Activated gamma-delta T cell treated with anti-CD3 and anti-CD28 coated beads, Interleukin-2, amount 50 U/mL, for 16 hours (primary cell): Measurements from ENCODE around the gene NOLC1.
"Not testable (repeated sequence)": the region's sequence is repeated elsewhere in the genome, so short reads cannot be mapped to it uniquely, and the experiment has no call there.

Experiments used
- DNase-seq: peaks from one replicate; pipeline ENCODE4 v3.0.0-alpha.2; 2020; ENCODE audit warnings: low read depth

NOLC1 gene

DNA sequence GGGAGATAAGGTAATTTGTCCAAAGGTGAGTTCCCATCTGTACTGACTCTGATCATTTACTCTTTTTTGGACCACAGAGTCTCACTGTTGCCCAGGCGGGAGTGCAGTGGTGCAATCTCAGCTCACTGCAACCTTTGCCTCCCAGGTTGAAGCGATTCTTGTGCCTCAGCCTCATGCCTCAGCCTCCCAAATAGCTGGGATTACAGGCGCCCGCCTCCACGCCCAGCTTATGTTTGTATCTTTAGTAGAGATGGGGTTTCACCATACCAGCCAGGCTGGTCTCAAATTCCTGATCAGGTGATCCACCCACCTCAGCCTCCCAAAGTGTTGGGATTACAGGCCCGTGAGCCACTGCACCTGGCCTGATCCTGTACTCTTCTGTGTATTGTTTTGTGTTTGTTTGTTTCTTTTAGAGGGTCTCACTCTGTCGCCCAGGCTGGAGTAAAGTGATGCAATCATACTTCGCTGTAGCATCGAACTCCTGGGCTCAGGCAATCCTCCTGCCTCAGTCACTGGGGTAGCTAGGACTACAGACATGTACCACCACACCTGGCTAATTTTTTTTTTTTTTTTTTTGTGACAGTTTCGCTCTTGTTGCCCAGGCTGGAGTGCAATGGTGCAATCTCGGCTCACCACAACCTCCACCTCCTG is 2.4 kb downstream of the NOLC1 start:
- no peak for DNase-seq

DNA sequence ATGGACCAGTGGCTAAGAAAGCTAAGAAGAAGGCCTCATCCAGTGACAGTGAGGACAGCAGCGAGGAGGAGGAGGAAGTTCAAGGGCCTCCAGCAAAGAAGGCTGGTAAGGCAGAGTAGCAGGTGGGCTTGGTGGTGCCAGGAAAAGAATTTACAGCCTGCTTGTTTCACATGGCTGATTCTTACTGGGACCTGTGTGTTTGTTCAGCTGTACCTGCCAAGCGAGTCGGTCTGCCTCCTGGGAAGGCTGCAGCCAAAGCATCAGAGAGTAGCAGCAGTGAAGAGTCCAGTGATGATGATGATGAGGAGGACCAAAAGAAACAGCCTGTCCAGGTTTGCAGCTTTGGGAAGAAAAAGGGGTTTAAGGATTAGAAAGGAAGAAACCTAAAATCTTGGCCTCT is 5.0 kb downstream of the NOLC1 start:
- DNase-seq, result no peak

DNA sequence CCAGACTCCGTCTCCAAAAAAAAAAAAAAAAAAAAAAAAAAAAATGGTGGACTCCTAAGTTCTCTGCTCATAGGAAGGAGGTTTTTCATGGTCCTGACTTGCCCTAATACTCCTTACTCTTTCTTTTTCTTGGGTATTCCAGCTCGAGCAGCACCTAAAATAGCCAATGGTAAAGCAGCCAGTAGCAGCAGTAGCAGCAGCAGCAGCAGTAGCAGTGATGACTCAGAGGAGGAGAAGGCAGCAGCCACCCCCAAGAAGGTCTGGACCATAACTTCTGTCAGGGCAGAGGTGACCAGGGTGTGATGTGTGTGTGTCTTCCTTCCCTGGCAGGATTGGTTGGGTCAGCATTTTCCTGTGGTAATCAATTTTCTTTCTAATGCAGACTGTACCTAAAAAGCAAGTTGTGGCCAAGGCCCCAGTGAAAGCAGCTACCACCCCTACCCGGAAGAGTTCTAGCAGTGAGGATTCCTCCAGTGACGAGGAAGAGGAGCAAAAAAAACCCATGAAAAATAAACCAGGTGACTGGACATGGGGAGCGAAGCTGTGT is 6.9 kb downstream of the NOLC1 start:
- DNase-seq, result no peak

DNA sequence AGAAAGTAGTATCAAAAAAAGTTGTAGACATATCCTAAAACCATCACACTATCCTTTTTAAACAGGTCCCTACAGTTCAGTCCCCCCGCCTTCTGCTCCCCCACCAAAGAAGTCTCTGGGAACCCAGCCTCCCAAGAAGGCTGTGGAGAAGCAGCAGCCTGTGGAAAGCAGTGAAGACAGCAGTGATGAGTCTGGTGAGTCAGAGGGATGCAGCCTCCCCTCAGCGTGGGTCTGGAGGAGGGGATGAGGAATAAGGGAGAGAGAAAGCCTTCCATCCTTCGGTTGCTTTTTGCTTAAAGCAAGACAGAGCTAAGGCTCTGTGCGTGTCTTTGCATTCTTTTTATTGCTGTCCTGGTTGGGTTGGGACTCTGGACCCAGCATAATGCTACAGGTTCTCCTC is 7.6 kb downstream of the NOLC1 start:
- no peak for DNase-seq

DNA sequence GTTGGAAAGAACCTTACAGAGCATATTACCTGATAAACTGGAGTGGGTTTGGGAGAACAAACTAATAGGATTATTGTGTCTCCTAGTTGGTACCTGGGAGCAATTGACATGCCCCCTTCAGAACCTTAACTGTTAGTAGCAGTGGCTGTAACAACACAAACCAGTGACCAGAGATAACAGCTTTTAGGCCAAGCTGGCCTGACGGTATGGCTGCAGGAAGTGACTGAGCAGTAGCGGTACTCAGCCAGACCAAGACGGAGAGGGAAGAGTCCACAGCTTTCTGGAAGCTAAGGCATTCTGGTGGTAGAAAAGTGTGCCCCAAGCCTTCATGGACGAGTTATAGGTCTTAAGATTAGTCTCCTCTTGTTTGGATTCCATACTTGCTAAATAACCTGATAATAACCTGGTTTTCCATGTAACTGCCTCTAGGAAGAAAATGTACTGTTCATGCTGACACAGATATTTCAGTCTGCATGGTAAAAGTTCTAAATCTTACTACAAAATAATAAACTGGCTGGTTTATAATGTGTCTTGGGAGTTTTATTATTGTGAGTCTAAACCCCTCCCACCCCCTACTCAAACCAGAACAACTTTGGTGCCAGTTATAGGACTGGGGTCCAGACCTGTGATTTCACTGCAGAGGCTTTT is 11.3 kb downstream of the NOLC1 start:
- DNase-seq, result no peak

DNA sequence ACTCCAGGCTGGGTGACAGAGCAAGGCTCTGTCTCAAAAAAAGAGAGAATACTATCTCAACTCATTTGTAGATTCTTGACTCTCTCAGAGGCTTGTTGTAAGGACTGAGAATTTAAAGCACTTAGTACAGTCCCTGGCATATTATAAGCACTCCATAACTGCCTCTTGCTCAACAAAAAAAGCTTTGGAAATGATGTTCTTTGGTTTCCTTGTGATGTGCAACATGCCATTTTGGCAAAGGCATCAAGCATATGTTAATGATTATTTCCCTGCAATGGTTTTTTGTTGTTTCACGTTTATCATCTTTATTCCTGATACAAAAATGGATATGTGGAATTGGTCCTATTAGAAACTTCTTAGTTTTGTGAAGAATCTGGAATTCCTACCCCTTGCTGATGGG is 15.7 kb downstream of the NOLC1 start:
- DNase-seq, result no peak

DNA sequence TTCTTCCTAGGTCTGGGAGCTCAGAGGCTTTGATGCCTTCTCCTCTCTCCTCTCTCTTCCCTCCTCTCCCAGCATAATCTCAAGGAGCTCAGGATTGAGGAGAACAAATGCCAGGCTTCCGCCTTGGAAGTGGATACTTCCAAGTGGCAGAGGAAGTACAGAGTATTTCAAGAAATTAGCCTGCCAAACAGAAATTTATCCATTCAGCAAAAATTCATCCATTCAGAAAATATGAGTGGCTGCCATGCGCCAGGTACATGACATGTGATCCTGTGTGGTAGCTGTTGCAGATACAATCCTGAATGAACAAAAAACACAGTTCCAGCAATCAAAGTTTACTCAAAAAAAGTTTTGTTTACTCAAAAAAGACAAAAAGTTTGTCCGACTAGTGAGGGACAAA is 18.4 kb downstream of the NOLC1 start:
- DNase-seq, result no peak

DNA sequence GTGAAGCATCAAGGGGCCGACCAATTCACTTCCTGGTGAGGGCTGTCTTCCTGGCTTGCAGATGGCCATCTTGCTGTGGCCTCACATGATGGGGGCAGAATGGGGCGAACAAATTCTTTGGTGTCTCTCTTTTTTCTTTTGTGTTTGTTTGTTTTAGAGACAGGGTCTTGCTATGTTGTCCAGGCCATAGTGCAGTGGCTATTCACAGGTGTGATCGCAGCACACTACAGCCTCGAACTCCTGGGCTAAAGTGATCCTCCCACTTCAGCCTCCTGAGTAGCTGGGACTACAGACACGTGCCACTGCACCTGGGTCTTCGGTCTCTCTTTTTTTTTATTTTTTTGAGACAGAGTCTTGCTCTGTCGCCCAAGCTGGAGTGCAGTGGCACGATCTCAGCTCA is 20.1 kb downstream of the NOLC1 start:
- no peak for DNase-seq

DNA sequence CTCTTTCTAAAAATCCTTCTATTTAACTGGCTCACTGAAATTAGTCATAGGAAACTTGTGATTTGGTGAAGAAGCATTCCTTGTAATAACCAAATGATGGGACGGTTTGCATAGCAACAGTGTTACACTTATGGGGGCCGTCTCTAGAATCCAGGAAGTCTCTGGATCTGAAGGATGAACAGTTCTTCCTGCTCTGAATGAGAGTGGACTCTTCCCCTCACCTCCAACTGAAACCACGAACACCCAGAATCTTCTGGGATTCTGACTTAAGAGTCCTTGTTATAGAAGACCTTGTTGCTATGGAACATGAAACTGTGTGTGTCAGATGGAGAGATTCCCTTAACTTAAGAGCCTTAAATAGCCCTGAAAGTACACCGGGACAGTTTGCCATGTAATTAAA is 23.2 kb downstream of the NOLC1 start:
- no peak for DNase-seq

DNA sequence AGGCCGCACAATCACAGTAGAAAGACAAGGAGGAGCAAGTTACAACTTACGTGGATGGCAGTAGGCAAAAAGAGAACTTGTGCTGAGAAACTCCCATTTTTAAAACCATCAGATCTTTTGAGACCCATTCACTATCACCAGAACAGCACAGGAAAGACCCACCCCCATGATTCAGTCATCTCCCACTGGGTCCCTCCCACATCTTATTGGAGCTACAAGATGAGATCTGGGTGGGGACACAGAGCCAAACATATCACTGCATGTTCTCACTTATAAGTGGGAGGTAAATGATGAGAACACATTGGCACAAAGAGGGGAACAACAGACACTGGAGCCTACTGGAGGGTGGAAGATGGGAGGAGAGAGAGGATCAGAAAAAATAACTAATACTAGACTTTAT is 32.4 kb downstream of the NOLC1 start:
- no peak for DNase-seq

DNA sequence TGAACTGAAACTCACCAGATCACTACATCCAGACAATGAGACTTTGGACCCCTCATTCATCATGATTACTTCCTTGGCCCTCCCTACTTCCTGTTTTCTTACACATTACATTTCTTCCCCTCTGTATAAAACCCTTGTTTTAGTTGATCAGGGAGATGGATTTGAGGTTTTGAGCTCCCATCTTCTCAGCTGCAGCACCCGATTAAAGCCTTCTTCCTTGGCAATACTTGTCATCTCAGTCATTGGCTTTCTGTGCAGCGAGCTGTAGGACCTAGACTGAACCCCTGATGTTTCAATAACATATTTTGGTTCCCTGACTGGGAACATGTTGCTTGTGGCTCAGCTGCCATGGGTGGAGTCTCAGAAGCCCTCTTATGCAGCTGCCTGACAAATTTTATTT is 33.1 kb downstream of the NOLC1 start:
- no peak for DNase-seq

DNA sequence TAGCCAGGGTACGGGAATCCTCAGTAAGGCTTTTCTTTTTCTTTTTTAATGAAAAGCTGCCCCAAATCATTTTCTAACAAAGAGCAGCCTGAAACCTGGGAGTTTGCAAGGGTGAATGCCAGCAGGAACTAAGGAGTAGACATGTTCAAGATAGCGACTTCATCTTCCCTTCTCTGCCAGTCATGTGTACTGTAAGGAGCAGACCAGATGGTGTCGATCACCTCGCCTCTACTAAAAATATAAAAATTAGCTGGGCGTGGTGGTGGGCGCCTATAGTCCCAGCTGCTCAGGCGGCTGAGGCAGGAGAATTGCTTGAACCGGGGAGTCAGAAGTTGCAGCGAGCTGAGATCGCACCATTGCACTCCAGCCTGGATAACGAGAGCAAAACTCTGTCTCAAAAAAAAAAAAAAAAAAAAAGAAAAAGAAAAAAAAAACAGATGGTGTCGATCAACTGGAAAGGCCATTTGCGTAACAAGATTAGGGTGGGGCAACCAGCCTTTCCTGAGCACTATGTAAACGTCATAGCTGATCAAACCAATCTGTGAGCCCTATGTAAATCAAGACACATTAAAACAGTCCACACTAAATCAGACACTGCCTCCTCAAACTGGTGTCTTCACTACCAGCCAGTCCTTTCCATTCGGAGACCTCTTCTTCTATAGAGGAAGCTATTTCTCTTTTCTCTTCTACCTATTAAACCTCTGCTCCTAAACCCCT is 33.8 kb downstream of the NOLC1 start:
- DNase-seq, result no peak

DNA sequence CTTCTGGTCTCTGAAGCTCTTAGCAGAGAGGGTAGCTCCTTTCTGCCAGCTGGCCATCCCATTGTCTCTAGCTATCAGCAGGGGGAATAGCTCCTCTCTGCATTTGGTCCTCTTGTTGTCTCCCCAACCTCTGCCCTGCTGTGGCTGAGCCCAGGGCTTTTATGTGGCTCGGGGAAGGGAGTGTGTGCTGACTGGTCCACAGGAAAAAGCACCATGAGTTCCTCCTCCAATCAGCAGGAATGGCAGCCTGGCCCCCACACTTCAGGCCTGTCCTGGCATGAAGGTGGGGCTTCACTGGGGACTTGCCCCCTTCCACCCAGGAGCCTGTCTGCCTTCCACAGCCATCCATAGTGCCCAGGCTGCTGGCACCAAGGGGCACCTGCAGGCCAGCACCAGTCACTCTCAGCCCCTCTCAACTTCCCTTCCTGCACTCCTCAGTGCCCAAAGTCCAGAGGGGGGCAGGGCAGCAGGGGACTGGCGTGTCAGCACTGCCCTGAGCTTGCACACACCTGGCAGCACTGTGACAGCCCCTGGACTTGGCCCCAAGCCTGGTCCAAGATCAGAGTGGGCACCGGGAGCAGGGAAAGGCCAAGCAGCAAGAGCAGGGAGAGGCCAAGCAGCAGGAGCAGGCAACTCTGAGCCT is 36.2 kb downstream of the NOLC1 start:
- DNase-seq, result no peak

DNA sequence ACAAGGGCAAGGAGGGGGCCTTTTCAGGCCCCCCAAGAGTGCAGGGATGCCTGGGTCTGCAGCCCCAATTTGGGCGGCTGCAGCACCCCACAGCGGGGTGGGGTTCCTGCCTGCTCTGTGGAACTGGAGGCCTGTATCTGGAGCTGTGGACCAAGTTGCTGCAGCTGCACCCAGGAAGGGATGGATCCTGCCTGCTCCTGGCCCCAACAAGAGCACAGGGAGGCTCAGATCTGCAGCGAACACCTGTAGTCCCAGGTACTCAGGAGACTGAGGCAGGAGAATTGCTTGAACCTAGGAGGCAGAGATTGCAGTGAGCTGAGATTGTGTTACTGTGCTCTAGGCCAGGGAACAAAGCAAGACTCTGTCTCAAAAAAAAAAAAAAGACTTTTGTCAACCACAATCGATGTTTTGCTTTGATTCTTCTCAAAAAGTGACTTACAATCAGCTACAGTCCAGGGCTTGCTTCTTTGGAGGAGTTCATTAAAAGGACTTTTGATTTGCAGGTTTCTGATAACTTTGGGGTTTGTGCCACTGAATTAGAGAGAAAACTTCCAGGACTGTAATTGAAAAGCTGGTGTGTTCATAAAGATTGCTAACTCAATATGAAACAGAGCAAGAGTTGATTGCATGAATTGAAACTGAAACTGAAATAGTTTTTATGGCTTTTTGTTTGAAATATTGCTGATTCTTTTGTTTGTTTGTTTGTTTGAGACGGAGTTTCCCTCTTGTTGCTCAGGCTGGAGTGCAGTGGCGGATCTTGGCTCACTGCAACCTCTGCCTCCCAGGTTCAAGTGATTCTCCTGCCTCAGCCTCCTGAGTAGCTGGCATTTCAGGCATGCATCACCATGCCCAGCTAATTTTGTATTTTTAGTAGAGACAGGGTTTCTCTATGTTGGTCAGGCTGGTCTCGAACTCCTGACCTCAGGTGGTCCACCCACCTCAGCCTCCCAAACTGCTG is 37.0 kb downstream of the NOLC1 start:
- not testable (repeated sequence) for DNase-seq

DNA sequence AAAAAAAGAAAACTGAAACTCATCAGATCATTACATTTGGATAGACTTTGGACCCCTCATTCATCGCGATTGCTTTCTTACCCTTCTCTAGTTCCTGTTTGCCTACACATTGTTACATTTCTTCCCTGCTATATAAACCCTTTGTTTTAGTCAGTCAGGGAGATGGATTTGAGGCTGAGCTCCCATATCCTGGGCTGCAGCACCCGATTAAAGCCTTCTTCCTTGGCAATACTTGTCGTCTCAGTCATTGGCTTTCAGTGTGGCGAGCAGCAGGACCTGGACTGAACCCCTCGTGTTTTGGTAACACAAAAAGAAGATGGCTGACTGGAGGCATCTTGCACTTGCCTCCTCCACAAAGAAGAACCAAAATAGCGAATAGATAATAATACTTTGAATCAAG is 39.8 kb downstream of the NOLC1 start:
- DNase-seq, result no peak

DNA sequence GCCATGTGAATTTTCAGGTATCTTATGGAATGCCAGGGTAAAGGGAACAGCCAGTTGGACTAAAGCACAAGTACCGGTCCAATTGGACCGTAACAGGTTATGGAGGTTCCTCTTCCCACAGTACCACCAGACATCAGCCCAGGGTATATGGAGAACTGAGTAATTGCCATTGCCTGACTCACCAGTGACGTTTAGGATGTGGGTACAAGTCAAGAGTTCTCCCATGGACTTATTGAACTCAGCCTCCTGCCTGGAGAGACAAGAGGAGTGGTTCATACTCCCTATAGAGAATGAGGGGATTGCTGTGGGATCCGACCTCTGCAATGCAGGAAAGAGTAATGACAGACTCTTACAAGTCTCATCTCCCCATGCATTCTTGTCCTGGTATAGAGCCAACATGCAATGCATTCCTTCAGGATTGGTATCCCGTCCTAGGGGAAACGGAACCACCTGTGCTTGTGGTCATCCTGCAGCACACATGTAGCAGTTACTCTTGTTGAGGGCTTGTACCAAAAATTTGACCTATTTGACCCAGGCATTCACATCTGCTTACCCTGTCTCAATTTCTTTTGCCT is 43.2 kb downstream of the NOLC1 start:
- DNase-seq, result no peak

DNA sequence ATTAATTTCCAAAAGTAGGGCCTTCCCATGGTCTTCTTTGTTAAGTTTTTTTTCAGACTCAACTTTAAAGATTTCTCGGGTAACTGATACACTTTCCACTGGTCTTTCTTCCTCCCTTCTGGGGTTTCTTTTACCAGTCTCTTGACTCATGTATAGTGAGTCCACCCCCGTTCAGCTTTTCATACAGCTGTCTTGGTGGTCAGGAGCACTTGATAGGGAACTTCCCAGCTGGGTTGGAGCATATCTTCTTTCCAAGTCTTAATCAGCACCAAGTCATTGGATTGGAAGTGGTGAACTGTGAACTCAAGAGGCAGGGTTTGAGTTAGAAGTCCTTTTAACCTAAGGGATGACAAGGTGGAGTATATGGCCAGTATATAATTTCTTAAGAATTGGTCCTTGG is 44.7 kb downstream of the NOLC1 start:
- DNase-seq, result no peak

DNA sequence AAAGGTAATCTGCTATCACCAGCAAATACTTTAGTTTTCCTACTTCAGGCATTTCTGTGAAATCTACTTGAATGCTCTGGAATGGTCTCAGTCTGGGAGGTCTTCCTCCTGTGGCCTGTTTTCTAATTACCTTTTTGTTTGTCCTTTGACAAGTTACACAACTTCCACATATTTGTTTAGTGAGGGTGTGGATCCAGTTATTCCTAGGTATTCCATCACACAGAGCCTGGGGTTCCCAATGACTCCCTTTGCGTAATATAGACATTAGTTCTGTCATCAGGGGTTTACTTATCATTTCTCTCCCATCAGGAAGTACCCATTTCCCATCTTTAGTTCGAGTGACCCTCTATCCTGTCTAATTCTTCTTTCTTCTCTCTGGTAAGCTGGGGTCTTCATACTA is 45.8 kb downstream of the NOLC1 start:
- DNase-seq, result no peak

DNA sequence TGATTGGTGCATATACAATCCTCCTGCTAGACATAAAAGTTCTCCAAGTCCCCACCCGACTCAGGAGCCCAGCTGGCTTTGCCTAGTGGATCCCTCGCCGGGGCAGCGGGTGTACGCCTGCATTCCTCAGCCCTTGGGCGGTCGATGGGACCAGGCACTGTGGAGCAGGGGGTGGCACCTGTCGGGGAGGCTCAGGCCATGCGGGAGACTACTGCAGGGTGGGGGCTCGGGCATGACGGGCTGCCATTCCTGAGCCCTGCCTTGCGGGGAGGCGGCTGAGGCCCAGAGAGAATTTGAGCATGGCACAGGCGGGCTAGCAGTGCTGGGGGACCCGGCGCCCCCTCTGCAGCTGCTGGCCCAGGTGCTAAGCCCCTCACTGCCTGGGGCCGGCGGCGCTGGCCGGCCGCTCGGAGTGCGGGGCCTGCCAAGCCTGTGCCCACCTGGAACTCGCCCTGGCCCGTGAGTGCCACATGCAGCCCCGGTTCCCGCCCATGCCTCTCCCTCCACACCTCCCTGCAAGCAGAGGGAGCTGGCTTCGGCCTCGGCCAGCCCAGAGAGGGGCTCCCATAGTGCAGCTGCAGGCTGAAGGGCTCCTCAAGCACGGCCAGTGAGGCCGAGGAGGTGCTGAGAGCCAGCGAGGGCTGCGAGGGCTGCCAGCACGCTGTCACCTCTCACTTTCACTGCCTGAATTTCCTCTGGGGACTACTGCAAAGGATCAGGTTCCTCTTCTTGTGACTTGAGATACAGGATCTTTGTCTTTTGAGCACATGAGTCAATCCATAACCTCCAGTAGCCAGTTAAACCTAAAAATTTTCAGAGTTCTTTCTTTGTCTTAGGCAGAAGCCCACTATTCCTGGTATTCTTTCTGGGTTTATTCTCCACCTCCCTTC is 48.8 kb downstream of the NOLC1 start:
- no peak for DNase-seq

DNA sequence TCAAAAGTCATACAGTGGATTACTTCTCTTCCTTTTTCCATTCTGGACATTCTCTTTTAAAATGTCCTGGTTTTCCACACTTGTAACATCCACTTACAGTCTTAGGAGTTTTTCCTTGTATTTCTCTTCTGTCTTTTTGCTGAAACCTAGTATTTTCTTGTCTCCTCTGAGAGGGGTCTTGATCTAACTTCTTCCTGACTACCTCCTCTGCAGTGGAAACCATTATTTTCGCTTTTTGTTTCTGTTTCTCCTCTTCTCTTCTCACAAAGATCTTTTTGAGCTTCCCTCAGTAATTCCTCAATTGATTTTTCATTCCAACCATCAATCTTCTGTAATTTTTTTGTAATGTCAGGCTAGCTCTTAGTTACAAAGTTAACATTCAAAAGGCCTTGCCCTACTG is 50.2 kb downstream of the NOLC1 start:
- DNase-seq, result no peak
